Measurements from ENCODE around the gene C2orf72. TPM values are rescaled to one million over a fixed set of nuclear protein-coding genes. Genes with fewer than 3 reads are reported as not detected.

The C2orf72 gene
- total RNA-seq, 2 donors from 2014 or later = 1.8 to 3.9 TPM

DNA sequence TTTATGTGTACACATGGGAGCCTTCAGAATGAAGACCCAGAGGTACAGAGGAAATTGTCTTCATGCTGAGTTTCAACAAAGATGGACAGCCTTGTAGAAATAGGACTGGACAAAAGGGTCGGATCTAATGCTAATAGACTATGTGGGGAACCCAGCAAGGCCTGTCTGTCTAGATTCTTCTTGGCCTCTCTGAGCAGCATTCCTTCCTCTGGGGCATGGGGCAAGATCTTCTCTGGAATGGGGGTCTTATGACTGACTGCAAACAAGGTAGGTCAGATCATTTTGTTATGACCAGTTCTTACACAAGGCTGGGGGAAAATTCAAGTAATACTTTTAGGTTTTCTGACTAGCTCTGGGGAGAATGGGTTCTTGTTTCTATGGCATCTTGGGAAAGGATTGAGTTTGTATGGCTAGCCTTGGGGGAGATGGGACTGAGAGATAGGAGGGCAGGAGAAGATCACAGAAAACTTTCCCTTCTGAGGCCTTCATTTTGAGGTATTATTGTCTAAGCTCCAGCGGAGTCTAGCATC is 27.1 kb upstream of the C2orf72 start:
- peaks cover 20% of the 10 kb centered on the region for H3K27me3 ChIP-seq (ENCODE audit: control insufficient read depth, insufficient read depth, low read length, poor library complexity, severe bottlenecking)
- Mint-ChIP-seq H3K27ac (no peak overlapping the region), H3K9me3 (peaks cover 5% of the 10 kb centered on the region), H3K4me3 (no peak overlapping the region), H3K4me1 (peaks cover 4% of the 10 kb centered on the region), H3K27me3 (ENCODE audit: insufficient read depth) (peaks cover 20% of the 10 kb centered on the region), H3K36me3 (ENCODE audit: low read depth) (peaks cover 2% of the 10 kb centered on the region)
- no peak overlapping the region for H3K27ac ChIP-seq (ENCODE audit: low read depth, low read length)
- H3K4me3 ChIP-seq (ENCODE audit: low read length) = no peak overlapping the region
- no peaks in the 10 kb centered on the region for H3K9me3 ChIP-seq (ENCODE audit: control insufficient read depth, low read length)
- WGBS, 2 experiments (ENCODE audit: insufficient coverage in 1 of 2, insufficient read length in 1 of 2) = 33 to 66% methylated on average over 1 to 2 of the region's 2 CpGs
- H3K4me1 ChIP-seq (ENCODE audit: control insufficient read depth, insufficient read depth, low read length) = no peaks in the 10 kb centered on the region
- no peaks in the 10 kb centered on the region for H3K36me3 ChIP-seq (ENCODE audit: control insufficient read depth, insufficient read depth, low read length)
- H3K9ac ChIP-seq (ENCODE audit: extremely low read depth, low read length, poor library complexity, severe bottlenecking) = no peak overlapping the region
- DNase-seq = no peak
- TF ChIP-seq, protein P1, sequence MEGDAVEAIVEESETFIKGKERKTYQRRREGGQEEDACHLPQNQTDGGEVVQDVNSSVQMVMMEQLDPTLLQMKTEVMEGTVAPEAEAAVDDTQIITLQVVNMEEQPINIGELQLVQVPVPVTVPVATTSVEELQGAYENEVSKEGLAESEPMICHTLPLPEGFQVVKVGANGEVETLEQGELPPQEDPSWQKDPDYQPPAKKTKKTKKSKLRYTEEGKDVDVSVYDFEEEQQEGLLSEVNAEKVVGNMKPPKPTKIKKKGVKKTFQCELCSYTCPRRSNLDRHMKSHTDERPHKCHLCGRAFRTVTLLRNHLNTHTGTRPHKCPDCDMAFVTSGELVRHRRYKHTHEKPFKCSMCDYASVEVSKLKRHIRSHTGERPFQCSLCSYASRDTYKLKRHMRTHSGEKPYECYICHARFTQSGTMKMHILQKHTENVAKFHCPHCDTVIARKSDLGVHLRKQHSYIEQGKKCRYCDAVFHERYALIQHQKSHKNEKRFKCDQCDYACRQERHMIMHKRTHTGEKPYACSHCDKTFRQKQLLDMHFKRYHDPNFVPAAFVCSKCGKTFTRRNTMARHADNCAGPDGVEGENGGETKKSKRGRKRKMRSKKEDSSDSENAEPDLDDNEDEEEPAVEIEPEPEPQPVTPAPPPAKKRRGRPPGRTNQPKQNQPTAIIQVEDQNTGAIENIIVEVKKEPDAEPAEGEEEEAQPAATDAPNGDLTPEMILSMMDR (conservative IDR thresholded peaks at IDR 0.05) = no peak

DNA sequence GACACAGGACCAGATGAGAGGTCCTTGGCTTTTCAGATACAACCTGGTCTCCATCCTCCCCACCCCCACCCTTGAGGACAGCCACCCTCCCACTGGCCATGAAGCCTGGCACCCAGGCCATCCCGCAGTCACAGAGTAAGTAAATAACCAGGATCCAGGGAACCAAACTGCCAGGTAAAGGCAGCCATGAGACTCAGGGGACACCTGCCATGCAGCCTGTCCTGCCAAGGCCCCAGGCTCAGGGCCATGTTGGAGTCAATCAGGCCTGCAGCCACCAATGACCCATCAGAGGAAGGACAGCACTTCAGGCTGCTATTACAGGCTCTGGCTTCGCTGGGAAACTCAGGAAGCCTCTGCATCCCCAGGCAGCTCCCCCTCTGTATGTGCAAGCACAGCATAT is 25.8 kb upstream of the C2orf72 start:
- no peak overlapping the region for H3K4me3 ChIP-seq (ENCODE audit: low read length)
- H3K36me3 ChIP-seq (ENCODE audit: control insufficient read depth, insufficient read depth, low read length) = no peaks in the 10 kb centered on the region
- WGBS, 2 experiments (ENCODE audit: insufficient coverage in 1 of 2, insufficient read length in 1 of 2) = 33 to 70% methylated on average over 1 to 2 of the region's 2 CpGs
- peaks cover 20% of the 10 kb centered on the region for H3K27me3 ChIP-seq (ENCODE audit: control insufficient read depth, insufficient read depth, low read length, poor library complexity, severe bottlenecking)
- no peak overlapping the region for H3K4me3 Mint-ChIP-seq
- H3K36me3 Mint-ChIP-seq (ENCODE audit: low read depth) = no peaks in the 10 kb centered on the region
- peaks cover 4% of the 10 kb centered on the region for H3K4me1 Mint-ChIP-seq
- H3K27ac ChIP-seq (ENCODE audit: low read depth, low read length) = no peak overlapping the region
- DNase-seq = no peak
- H3K27ac Mint-ChIP-seq = no peak overlapping the region
- TF ChIP-seq, protein P1 (conservative IDR thresholded peaks at IDR 0.05) = no peak
- H3K9me3 ChIP-seq (ENCODE audit: control insufficient read depth, low read length) = no peaks in the 10 kb centered on the region
- H3K4me1 ChIP-seq (ENCODE audit: control insufficient read depth, insufficient read depth, low read length) = no peaks in the 10 kb centered on the region
- H3K9ac ChIP-seq (ENCODE audit: extremely low read depth, low read length, poor library complexity, severe bottlenecking) = no peak overlapping the region
- peaks cover 19% of the 10 kb centered on the region for H3K27me3 Mint-ChIP-seq (ENCODE audit: insufficient read depth)
- no peaks in the 10 kb centered on the region for H3K9me3 Mint-ChIP-seq

DNA sequence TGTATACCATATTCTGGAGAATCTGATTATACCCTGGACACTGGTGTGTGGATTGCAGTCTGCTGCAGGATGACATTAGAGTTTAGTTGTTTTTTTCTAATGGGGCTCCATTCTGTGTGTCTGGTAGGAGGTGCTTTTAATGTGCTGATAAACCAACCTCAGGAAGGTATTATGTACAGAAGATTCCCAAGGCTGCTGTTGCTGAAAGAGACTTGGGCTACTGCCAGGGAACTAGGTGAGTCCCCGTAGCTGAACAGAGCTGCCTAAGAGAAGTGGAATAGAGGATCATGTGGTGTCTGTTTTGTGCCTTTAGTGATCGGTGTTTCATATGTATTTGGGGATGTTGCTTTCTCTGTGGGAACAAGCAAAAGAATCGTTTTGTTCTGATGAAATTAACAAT is 24.9 kb upstream of the C2orf72 start:
- no peaks in the 10 kb centered on the region for H3K36me3 ChIP-seq (ENCODE audit: control insufficient read depth, insufficient read depth, low read length)
- no peak overlapping the region for H3K9ac ChIP-seq (ENCODE audit: extremely low read depth, low read length, poor library complexity, severe bottlenecking)
- TF ChIP-seq, protein P1 (conservative IDR thresholded peaks at IDR 0.05) = no peak
- no peak overlapping the region for H3K27ac ChIP-seq (ENCODE audit: low read depth, low read length)
- 92 to 100% methylated on average over 1 to 3 of the region's 3 CpGs for WGBS, 2 experiments (ENCODE audit: insufficient coverage in 1 of 2, insufficient read length in 1 of 2)
- H3K36me3 Mint-ChIP-seq (ENCODE audit: low read depth) = no peaks in the 10 kb centered on the region
- no peaks in the 10 kb centered on the region for H3K9me3 Mint-ChIP-seq
- no peaks in the 10 kb centered on the region for H3K9me3 ChIP-seq (ENCODE audit: control insufficient read depth, low read length)
- peaks cover 3% of the 10 kb centered on the region for H3K4me1 ChIP-seq (ENCODE audit: control insufficient read depth, insufficient read depth, low read length)
- H3K27ac Mint-ChIP-seq = no peak overlapping the region
- H3K4me1 Mint-ChIP-seq = peaks cover 2% of the 10 kb centered on the region
- DNase-seq = no peak
- peaks cover 15% of the 10 kb centered on the region for H3K27me3 Mint-ChIP-seq (ENCODE audit: insufficient read depth)
- H3K4me3 ChIP-seq (ENCODE audit: low read length) = no peak overlapping the region
- peaks cover 20% of the 10 kb centered on the region for H3K27me3 ChIP-seq (ENCODE audit: control insufficient read depth, insufficient read depth, low read length, poor library complexity, severe bottlenecking)
- H3K4me3 Mint-ChIP-seq = no peak overlapping the region

Measured in endodermal cell (in vitro differentiated cells).